SK-N-SH (cell line): ENCODE measurements around the gene UGT1A7.

ENCODE experiments used
- CTCF ChIP-seq: fragments of 200-600 bp; sonication (generic); IDR thresholded peaks from 2 replicates; pipeline ENCODE4 v1.6.1; 2017; ENCODE audit warnings: antibody characterized with exemption, mild to moderate bottlenecking, moderate library complexity
- TEAD4 ChIP-seq: IDR thresholded peaks from 2 replicates; pipeline ENCODE4 v1.4.0; 2012; ENCODE audit warnings: mild to moderate bottlenecking, borderline replicate concordance; ENCODE audit not compliant: insufficient read depth
- USF2 ChIP-seq: fragments of 150-350 bp; IDR thresholded peaks from 2 replicates; pipeline ENCODE4 v1.6.1; 2017; ENCODE audit warnings: antibody characterized with exemption, low read length, low read depth, borderline replicate concordance

GRCh38 chr2:233807215-233807865, 125.6 kb downstream of the UGT1A7 start:
- TF ChIP-seq CTCF (no peak), USF2 (no peak), TEAD4 (no peak)
